Astrocyte (in vitro differentiated cells and primary cell): ENCODE results near the gene CISD3. TPM values are rescaled to one million over a fixed set of nuclear protein-coding genes. Genes with fewer than 3 reads are reported as not detected.

ENCODE experiments used
- DNase-seq: peaks from one replicate; pipeline ENCODE4 v3.0.0-alpha.2; 2010; ENCODE audit warnings: low read depth
- FAIRE-seq: peaks from 2 replicates; lab custom pipeline; 2011; peaks lifted over from hg19 to GRCh38; lab: Jason Lieb, UNC
- H2AFZ ChIP-seq: 2 replicates; pipeline ENCODE4 v1.6.0; 2012; ENCODE audit warnings: low read depth, low read length, inconsistent platforms
- H3K27ac ChIP-seq: 2 replicates; pipeline ENCODE4 v1.5.1; 2011; ENCODE audit warnings: low read depth, low read length, inconsistent platforms
- H3K27me3 ChIP-seq: 2 replicates; pipeline ENCODE4 v1.6.0; 2011; ENCODE audit warnings: low read length, inconsistent platforms; ENCODE audit not compliant: insufficient read depth
- H3K36me3 ChIP-seq: 2 replicates; pipeline ENCODE4 v1.5.1; 2011; ENCODE audit warnings: low read length, inconsistent platforms; ENCODE audit not compliant: insufficient read depth
- H3K4me1 ChIP-seq: 2 replicates; pipeline ENCODE4 v1.5.1; 2011; ENCODE audit warnings: low read length, inconsistent platforms; ENCODE audit not compliant: insufficient read depth
- H3K4me2 ChIP-seq: 2 replicates; pipeline ENCODE4 v1.6.0; 2012; ENCODE audit warnings: low read length, inconsistent platforms
- H3K4me3 ChIP-seq: 2 replicates; pipeline ENCODE4 v1.5.1; 2011; ENCODE audit warnings: low read depth, mild to moderate bottlenecking, low read length, inconsistent platforms; ENCODE audit not compliant: insufficient read depth
- H3K79me2 ChIP-seq: 2 replicates; pipeline ENCODE4 v1.6.0; 2012; ENCODE audit warnings: mild to moderate bottlenecking, low read length, inconsistent platforms; ENCODE audit not compliant: insufficient read depth
- H3K9ac ChIP-seq: 2 replicates; pipeline ENCODE4 v1.6.0; 2012; ENCODE audit warnings: mild to moderate bottlenecking, low read length, inconsistent platforms
- H3K9me3 ChIP-seq: 2 replicates; pipeline ENCODE4 v1.5.1; 2012; ENCODE audit warnings: low read depth, mild to moderate bottlenecking, low read length, inconsistent platforms; ENCODE audit not compliant: insufficient read depth
- H4K20me1 ChIP-seq: 2 replicates; pipeline ENCODE4 v1.6.0; 2012; ENCODE audit warnings: low read length, inconsistent platforms; ENCODE audit not compliant: insufficient read depth
- H3K27ac Mint-ChIP-seq: one replicate; pipeline ENCODE4 v1.8.0; 2021; ENCODE audit warnings: mild to moderate bottlenecking, mixed read lengths; ENCODE audit not compliant: unreplicated experiment
- H3K27me3 Mint-ChIP-seq: one replicate; pipeline ENCODE4 v1.8.0; 2021; ENCODE audit warnings: low read depth, mixed read lengths; ENCODE audit not compliant: unreplicated experiment
- H3K36me3 Mint-ChIP-seq: one replicate; pipeline ENCODE4 v1.8.0; 2021; ENCODE audit warnings: low read depth, mixed read lengths; ENCODE audit not compliant: unreplicated experiment
- H3K4me1 Mint-ChIP-seq: one replicate; pipeline ENCODE4 v1.8.0; 2021; ENCODE audit warnings: low read depth, mixed read lengths; ENCODE audit not compliant: unreplicated experiment
- H3K4me3 Mint-ChIP-seq: one replicate; pipeline ENCODE4 v1.8.0; 2021; ENCODE audit warnings: mild to moderate bottlenecking, moderate library complexity, mixed read lengths; ENCODE audit not compliant: unreplicated experiment
- H3K9me3 Mint-ChIP-seq: one replicate; pipeline ENCODE4 v1.8.0; 2021; ENCODE audit warnings: mild to moderate bottlenecking, mixed read lengths; ENCODE audit not compliant: unreplicated experiment
- CTCF ChIP-seq: IDR thresholded peaks from 2 replicates; pipeline ENCODE4 v1.5.1; 2011; ENCODE audit warnings: low read depth, mild to moderate bottlenecking, inconsistent platforms, low read length, moderate library complexity; ENCODE audit not compliant: insufficient read depth
- EZH2 ChIP-seq: IDR thresholded peaks from 2 replicates; pipeline ENCODE4 v1.6.1; 2012; ENCODE audit warnings: mild to moderate bottlenecking, low read length, inconsistent platforms; ENCODE audit not compliant: insufficient read depth
- total RNA-seq: library from RNA; stranded (reverse); gene quantifications from 2 replicates; pipeline ENCODE4 v1.2.1, GENCODE V29; 2021

Gene CISD3
- total RNA-seq, 1 donor from 2014 or later = 12.0 TPM

GRCh38 chr17:38751808-38752307 lies 21.7 kb downstream of the CISD3 start:
- Mint-ChIP-seq H3K27me3 (no peaks in the 10 kb centered on the region), H3K4me1 (peaks cover 11% of the 10 kb centered on the region), H3K4me3 (peak overlapping the region; percentile 99), H3K9me3 (no peaks in the 10 kb centered on the region), H3K27ac (peak overlapping the region; percentile 92), H3K36me3 (peaks cover 6% of the 10 kb centered on the region)
- H3K27ac ChIP-seq = peak overlapping the region; percentile 41
- peak; percentile 72 for DNase-seq
- H4K20me1 ChIP-seq = peaks cover 26% of the 10 kb centered on the region
- H3K4me3 ChIP-seq = peak overlapping the region; percentile 95
- H3K4me1 ChIP-seq = peaks cover 32% of the 10 kb centered on the region
- peak overlapping the region; percentile 83 for H2AFZ ChIP-seq
- H3K27me3 ChIP-seq = no peaks in the 10 kb centered on the region
- TF ChIP-seq EZH2 (no peak), CTCF (no peak)
- peak overlapping the region; percentile 92 for H3K4me2 ChIP-seq
- no peaks in the 10 kb centered on the region for H3K9me3 ChIP-seq
- peak overlapping the region; percentile 71 for H3K9ac ChIP-seq
- no peak for FAIRE-seq
- H3K79me2 ChIP-seq = peaks cover 44% of the 10 kb centered on the region
- H3K36me3 ChIP-seq = peaks cover 13% of the 10 kb centered on the region

DNA sequence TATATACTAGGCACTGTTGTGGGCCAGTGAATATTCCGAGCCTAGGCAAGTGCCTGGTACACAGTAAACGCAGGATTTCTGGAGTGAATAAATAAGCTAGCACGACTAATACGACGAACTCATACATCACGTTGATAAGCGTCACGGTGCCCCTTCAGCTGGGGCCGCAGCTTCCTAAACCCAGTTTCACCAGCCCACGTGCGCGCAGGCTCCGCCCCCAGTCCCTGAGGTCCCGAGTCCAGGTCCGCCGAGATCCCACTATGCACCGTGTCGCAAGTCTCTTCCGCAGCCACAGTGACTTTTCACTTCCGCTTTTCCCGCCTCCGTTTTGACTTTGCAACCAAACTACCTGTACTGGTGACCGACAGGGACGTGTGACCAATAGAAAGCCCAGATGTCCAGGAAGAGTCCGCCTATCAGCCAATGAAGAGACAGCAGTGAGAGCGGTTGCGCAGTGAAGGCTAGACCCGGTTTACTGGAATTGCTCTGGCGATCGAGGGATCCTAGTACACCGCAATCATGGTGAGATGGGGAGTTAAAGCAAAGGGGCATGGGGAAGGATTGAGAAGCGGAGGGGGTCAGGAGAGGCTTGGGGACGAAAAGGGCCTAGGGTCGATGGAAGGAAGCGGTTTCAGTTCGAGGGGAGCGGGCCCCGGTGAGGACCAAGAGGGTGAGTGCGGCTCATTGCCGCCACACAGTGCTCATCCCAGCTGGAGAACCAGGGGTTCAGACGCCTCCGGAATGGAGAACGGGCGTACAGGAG lies 22.3 kb downstream of the CISD3 start, which contains the start of gene PSMB3:
TSS of gene PSMB3 (plus strand) at position 434 of the 763 bp plus-strand sequence. CDS start at position 520, 86 bp downstream.
- no peaks in the 10 kb centered on the region for H3K27me3 Mint-ChIP-seq
- Histone ChIP-seq H3K4me3 (peak within 1 kb of the TSS; percentile 95), H3K9ac (peak within 1 kb of the TSS; percentile 94), H3K79me2 (peaks cover 38% of the 10 kb centered on the region), H3K27ac (peak within 1 kb of the TSS; percentile 71), H4K20me1 (peaks cover 22% of the 10 kb centered on the region), H2AFZ (peak within 1 kb of the TSS; percentile 83), H3K27me3 (no peaks in the 10 kb centered on the region), H3K4me2 (peak within 1 kb of the TSS; percentile 92), H3K36me3 (peaks cover 13% of the 10 kb centered on the region), H3K9me3 (no peaks in the 10 kb centered on the region), H3K4me1 (peaks cover 31% of the 10 kb centered on the region)
- H3K4me3 Mint-ChIP-seq = peak within 1 kb of the TSS; percentile 99
- no peak for TF ChIP-seq CTCF
- no peak for TF ChIP-seq EZH2
- DNase-seq = peak; percentile 99
- peaks cover 11% of the 10 kb centered on the region for H3K4me1 Mint-ChIP-seq
- no peaks in the 10 kb centered on the region for H3K9me3 Mint-ChIP-seq
- no peak for FAIRE-seq
- peaks cover 6% of the 10 kb centered on the region for H3K36me3 Mint-ChIP-seq
- H3K27ac Mint-ChIP-seq = peak within 1 kb of the TSS; percentile 92
